ENCODE measurements around the gene WDR55.
A peak's percentile ranks its signal among the peaks of the same experiment; 100 is the strongest.
"Not testable (repeated sequence)": the region's sequence is repeated elsewhere in the genome, so short reads cannot be mapped to it uniquely, and the experiment has no call there.

WDR55 gene

GRCh38 chr5:140694276-140694675, 29.6 kb downstream of the WDR55 start:
- H3K4me3 ChIP-seq (ENCODE audit: low read length): no peak overlapping the region
- DNase-seq (ENCODE audit: low read depth): no peak
- TF ChIP-seq, protein P1, sequence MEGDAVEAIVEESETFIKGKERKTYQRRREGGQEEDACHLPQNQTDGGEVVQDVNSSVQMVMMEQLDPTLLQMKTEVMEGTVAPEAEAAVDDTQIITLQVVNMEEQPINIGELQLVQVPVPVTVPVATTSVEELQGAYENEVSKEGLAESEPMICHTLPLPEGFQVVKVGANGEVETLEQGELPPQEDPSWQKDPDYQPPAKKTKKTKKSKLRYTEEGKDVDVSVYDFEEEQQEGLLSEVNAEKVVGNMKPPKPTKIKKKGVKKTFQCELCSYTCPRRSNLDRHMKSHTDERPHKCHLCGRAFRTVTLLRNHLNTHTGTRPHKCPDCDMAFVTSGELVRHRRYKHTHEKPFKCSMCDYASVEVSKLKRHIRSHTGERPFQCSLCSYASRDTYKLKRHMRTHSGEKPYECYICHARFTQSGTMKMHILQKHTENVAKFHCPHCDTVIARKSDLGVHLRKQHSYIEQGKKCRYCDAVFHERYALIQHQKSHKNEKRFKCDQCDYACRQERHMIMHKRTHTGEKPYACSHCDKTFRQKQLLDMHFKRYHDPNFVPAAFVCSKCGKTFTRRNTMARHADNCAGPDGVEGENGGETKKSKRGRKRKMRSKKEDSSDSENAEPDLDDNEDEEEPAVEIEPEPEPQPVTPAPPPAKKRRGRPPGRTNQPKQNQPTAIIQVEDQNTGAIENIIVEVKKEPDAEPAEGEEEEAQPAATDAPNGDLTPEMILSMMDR (IDR thresholded peaks at IDR 0.05; ENCODE audit: insufficient read depth, low read depth, low read length, missing control alignments): no peak

DNA sequence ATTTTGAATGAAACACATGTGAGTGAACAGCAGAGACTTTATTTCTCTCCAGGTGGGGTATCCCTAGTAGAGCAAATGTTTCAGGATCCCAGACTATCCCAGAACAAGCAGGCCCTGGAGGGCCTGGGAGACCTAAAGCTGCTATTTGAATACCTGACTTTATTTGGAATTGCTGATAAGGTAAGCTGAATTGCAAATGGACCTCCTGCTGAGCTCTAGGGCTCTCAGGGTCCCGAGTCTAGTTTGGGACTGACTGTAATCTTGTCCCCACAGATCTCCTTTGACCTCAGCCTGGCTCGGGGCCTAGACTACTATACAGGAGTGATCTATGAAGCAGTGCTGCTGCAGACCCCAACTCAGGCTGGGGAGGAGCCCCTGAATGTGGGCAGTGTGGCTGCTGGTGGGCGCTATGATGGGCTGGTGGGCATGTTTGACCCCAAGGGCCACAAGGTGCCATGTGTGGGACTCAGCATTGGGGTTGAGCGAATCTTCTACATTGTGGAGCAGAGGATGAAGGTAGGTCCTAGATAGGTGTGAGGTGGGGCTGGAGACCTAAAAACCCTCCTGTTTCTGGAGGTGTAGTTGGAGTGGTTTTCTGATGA, 32.3 kb downstream of the WDR55 start:
- H3K4me3 ChIP-seq (ENCODE audit: low read length): no peak overlapping the region
- DNase-seq (ENCODE audit: low read depth): no peak
- TF ChIP-seq, protein P1 (IDR thresholded peaks at IDR 0.05; ENCODE audit: insufficient read depth, low read depth, low read length, missing control alignments): no peak

GRCh38 chr5:140700177-140701144, 35.8 kb downstream of the WDR55 start, which contains the start of gene ZMAT2:
Gene ZMAT2, plus strand, starts transcription at chr5:140700447. Its CDS starts 14 bp downstream, at chr5:140700461.
- TF ChIP-seq, protein P1 (IDR thresholded peaks at IDR 0.05; ENCODE audit: insufficient read depth, low read depth, low read length, missing control alignments): no peak
- peak within 1 kb of the TSS; percentile 72 for H3K4me3 ChIP-seq (ENCODE audit: low read length)
- peak; percentile 99 for DNase-seq (ENCODE audit: low read depth)

DNA sequence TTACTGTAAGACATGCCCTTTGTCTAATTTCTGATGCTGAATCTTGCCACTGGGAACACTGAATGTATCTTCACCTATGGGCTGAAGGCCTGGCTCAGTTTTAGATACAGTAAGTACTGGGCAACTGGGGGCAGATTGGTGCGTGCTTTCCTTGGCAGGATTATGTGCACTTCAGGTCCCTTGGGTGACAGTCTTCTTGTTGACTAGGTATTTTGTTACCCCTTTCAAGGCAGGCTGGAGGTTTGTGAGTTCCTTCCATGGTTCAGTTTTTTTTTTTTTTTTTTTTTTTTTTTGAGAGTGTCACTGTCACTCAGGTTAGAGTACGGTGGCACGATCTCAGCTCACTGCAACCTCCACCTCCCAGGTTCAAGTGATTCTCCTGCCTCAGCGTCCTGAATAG, 43.1 kb downstream of the WDR55 start:
- DNase-seq (ENCODE audit: low read depth): no peak
- TF ChIP-seq, protein P1 (IDR thresholded peaks at IDR 0.05; ENCODE audit: insufficient read depth, low read depth, low read length, missing control alignments): no peak
- no peak overlapping the region for H3K4me3 ChIP-seq (ENCODE audit: low read length)

GRCh38 chr5:140708787-140709186, 44.1 kb downstream of the WDR55 start:
- H3K4me3 ChIP-seq (ENCODE audit: low read length); DNase-seq (ENCODE audit: low read depth): not testable (repeated sequence)

GRCh38 chr5:140710899-140711552, 46.3 kb downstream of the WDR55 start:
- TF ChIP-seq, protein P1 (IDR thresholded peaks at IDR 0.05; ENCODE audit: insufficient read depth, low read depth, low read length, missing control alignments): no peak
- DNase-seq (ENCODE audit: low read depth): peak; percentile 97
- peak overlapping the region; percentile 84 for H3K4me3 ChIP-seq (ENCODE audit: low read length)

GRCh38 chr5:140711794-140712193, 47.1 kb downstream of the WDR55 start:
- TF ChIP-seq, protein P1 (IDR thresholded peaks at IDR 0.05; ENCODE audit: insufficient read depth, low read depth, low read length, missing control alignments): no peak
- H3K4me3 ChIP-seq (ENCODE audit: low read length): no peak overlapping the region
- no peak for DNase-seq (ENCODE audit: low read depth)

Measured in epithelial cell of esophagus (primary cell).